ENCODE results near the gene FAM200B. TPM values are rescaled to one million over a fixed set of nuclear protein-coding genes. Genes with fewer than 3 reads are reported as not detected.

FAM200B gene
- total RNA-seq, 3 donors from 2014 or later (not counting 1 experiment from before 2014, with no cell fraction given), result 14.3 to 15.6 (median 14.5) TPM

DNA sequence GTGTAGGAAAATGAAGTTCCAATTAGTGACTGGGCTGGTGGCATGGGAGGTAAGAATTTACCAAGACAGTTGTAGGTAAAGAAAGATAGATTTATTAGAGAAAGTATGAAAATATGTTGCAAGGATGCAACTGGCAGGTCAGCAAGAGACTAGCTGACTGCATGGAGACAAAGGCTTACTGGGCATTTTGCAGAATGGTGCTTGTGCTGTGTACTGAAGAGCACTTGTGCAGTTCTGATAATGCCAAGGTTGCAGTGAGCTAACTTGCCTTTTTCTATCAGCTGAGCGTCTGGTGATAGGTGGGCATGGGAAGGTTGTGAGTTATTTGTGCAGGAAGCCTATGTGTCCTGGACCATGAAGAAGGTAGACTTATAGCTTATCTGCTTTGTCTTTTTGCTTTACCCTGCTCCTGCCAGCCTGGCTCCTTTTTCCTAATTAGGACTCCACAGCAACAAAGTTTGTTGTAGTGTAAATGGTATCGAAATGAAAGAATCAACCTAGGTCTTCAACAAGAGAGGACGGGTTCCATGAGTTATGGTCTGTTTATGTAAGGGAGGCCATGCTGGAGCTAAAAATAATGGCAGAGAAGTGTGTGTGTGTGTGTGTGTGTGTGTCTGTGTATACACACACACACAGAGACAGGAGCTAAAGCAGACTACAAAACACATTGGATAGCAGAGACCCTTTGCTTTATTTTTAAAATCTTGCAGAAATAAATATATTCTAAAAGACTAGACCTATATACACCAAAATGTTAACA is 36.2 kb downstream of the FAM200B start:
- Mint-ChIP-seq H3K9me3 (no peaks in the 10 kb centered on the region), H3K36me3 (no peaks in the 10 kb centered on the region), H3K27ac (no peak overlapping the region), H3K4me1 (peaks cover 6 to 9% of the 10 kb centered on the region in 2 donors), H3K4me3 (no peak overlapping the region), H3K27me3 (ENCODE audit: low read depth in 2 of 2) (no peaks in the 10 kb centered on the region)
- H3K4me1 ChIP-seq (ENCODE audit: control insufficient read depth, insufficient read depth, low read length), result no peaks in the 10 kb centered on the region
- no peak overlapping the region for H3K4me3 ChIP-seq (ENCODE audit: low read length)
- 97% methylated on average over 3 of the region's 3 CpGs for WGBS (ENCODE audit: insufficient coverage)
- ATAC-seq (no peak), DNase-seq (no peak)
- intact Hi-C loops (cut with micrococcal nuclease), result no loop called here
- no peak overlapping the region for H3K27ac ChIP-seq (ENCODE audit: low read length)
- no peaks in the 10 kb centered on the region for H3K27me3 ChIP-seq (ENCODE audit: control insufficient read depth, insufficient read depth, low read length)
- no peaks in the 10 kb centered on the region for H3K36me3 ChIP-seq (ENCODE audit: control insufficient read depth, insufficient read depth, low read length)
- TF ChIP-seq, protein P1, sequence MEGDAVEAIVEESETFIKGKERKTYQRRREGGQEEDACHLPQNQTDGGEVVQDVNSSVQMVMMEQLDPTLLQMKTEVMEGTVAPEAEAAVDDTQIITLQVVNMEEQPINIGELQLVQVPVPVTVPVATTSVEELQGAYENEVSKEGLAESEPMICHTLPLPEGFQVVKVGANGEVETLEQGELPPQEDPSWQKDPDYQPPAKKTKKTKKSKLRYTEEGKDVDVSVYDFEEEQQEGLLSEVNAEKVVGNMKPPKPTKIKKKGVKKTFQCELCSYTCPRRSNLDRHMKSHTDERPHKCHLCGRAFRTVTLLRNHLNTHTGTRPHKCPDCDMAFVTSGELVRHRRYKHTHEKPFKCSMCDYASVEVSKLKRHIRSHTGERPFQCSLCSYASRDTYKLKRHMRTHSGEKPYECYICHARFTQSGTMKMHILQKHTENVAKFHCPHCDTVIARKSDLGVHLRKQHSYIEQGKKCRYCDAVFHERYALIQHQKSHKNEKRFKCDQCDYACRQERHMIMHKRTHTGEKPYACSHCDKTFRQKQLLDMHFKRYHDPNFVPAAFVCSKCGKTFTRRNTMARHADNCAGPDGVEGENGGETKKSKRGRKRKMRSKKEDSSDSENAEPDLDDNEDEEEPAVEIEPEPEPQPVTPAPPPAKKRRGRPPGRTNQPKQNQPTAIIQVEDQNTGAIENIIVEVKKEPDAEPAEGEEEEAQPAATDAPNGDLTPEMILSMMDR (IDR thresholded peaks at IDR 0.05), result no peak
- H3K9me3 ChIP-seq (ENCODE audit: control insufficient read depth, insufficient read depth, low read length), result no peaks in the 10 kb centered on the region

DNA sequence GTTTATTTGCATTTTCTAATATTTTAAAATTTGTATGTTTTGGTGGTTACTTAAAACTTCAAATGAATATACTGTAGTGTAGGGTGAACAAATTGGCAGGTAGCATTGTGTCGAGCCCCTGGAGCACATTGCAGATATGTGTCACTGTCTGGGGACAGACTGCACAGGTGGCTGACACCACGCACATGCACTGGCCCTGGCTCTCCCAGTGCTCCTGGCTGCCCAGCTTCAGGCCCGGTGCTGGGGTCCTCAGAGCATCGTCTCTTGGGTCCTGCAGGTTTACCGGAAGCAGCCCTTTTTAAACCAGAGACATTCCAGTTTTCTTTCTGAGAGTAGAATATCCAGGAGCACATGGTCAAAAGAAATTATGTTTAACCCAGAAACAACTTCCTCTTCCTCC is 36.8 kb downstream of the FAM200B start:
- Histone ChIP-seq H3K36me3 (ENCODE audit: control insufficient read depth, insufficient read depth, low read length) (no peaks in the 10 kb centered on the region), H3K27me3 (ENCODE audit: control insufficient read depth, insufficient read depth, low read length) (no peaks in the 10 kb centered on the region), H3K4me1 (ENCODE audit: control insufficient read depth, insufficient read depth, low read length) (no peaks in the 10 kb centered on the region), H3K4me3 (ENCODE audit: low read length) (no peak overlapping the region), H3K9me3 (ENCODE audit: control insufficient read depth, insufficient read depth, low read length) (no peaks in the 10 kb centered on the region), H3K27ac (ENCODE audit: low read length) (no peak overlapping the region)
- no peaks in the 10 kb centered on the region for H3K36me3 Mint-ChIP-seq
- 96% methylated on average over 5 of the region's 5 CpGs for WGBS (ENCODE audit: insufficient coverage)
- peaks cover 6 to 9% of the 10 kb centered on the region in 2 donors for H3K4me1 Mint-ChIP-seq
- no peak overlapping the region for H3K27ac Mint-ChIP-seq
- no peaks in the 10 kb centered on the region for H3K27me3 Mint-ChIP-seq (ENCODE audit: low read depth in 2 of 2)
- DNase-seq, result no peak
- no peak for ATAC-seq
- no peak overlapping the region for H3K4me3 Mint-ChIP-seq
- H3K9me3 Mint-ChIP-seq, result no peaks in the 10 kb centered on the region
- intact Hi-C loops (cut with micrococcal nuclease), result no loop called here
- TF ChIP-seq, protein P1 (IDR thresholded peaks at IDR 0.05), result no peak

DNA sequence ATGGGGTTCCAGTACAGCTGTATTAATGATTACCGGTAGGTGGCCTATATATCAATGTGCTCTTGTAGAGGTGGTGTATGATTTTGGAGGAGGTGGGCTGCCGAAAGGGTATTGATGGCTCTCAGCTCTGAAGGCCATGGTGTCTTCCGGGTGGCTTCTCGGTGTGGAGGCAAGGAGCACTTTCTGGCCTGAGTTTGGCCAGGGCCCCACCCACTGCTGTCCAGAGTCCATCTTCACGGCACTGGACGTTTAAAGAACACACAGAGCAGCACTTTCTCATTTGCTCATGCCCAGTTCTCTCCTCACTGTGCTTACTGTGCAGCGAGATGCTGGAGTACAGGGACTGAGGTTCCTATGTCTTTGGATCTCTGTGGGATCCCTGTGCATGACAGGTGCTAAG is 37.3 kb downstream of the FAM200B start:
- Mint-ChIP-seq H3K27ac (no peak overlapping the region), H3K27me3 (ENCODE audit: low read depth in 2 of 2) (no peaks in the 10 kb centered on the region), H3K4me3 (no peak overlapping the region), H3K36me3 (no peaks in the 10 kb centered on the region), H3K4me1 (peaks cover 6 to 9% of the 10 kb centered on the region in 2 donors), H3K9me3 (no peaks in the 10 kb centered on the region)
- Histone ChIP-seq H3K9me3 (ENCODE audit: control insufficient read depth, insufficient read depth, low read length) (no peaks in the 10 kb centered on the region), H3K36me3 (ENCODE audit: control insufficient read depth, insufficient read depth, low read length) (no peaks in the 10 kb centered on the region), H3K4me1 (ENCODE audit: control insufficient read depth, insufficient read depth, low read length) (no peaks in the 10 kb centered on the region), H3K27ac (ENCODE audit: low read length) (no peak overlapping the region), H3K4me3 (ENCODE audit: low read length) (no peak overlapping the region), H3K27me3 (ENCODE audit: control insufficient read depth, insufficient read depth, low read length) (no peaks in the 10 kb centered on the region)
- ATAC-seq (no peak), DNase-seq (no peak)
- WGBS (ENCODE audit: insufficient coverage), result 93% methylated on average over 7 of the region's 7 CpGs
- TF ChIP-seq, protein P1 (IDR thresholded peaks at IDR 0.05), result no peak
- intact Hi-C loops (cut with micrococcal nuclease), result no loop called here

DNA sequence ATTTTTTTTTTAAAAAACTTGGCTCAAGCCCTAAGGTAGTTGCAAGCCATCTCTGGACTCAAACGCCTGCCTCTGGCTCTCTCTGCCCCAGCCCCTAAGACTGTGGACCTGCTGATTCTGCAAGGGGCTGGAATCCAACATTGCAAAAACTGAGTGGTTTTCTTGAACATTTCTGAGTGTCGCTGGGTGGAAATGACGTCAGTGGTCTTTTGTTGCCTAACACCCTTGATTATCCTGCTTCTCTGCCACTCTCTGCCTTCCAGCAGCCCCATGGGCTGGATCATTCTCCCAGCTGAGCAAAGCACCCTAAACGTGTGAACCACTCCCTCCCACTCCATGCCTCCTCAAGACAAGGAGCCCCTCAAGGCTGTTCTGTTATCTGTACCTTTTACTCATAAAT is 37.9 kb downstream of the FAM200B start:
- Mint-ChIP-seq H3K27me3 (ENCODE audit: low read depth in 2 of 2) (no peaks in the 10 kb centered on the region), H3K9me3 (no peaks in the 10 kb centered on the region), H3K4me3 (no peak overlapping the region), H3K4me1 (peaks cover 4 to 5% of the 10 kb centered on the region in 2 donors), H3K36me3 (no peaks in the 10 kb centered on the region), H3K27ac (no peak overlapping the region)
- TF ChIP-seq, protein P1 (IDR thresholded peaks at IDR 0.05), result no peak
- no peak for DNase-seq
- WGBS (ENCODE audit: insufficient coverage), result 86% methylated on average over 4 of the region's 4 CpGs
- H3K36me3 ChIP-seq (ENCODE audit: control insufficient read depth, insufficient read depth, low read length), result no peaks in the 10 kb centered on the region
- H3K4me3 ChIP-seq (ENCODE audit: low read length), result no peak overlapping the region
- no peak overlapping the region for H3K27ac ChIP-seq (ENCODE audit: low read length)
- H3K9me3 ChIP-seq (ENCODE audit: control insufficient read depth, insufficient read depth, low read length), result no peaks in the 10 kb centered on the region
- H3K27me3 ChIP-seq (ENCODE audit: control insufficient read depth, insufficient read depth, low read length), result no peaks in the 10 kb centered on the region
- no peaks in the 10 kb centered on the region for H3K4me1 ChIP-seq (ENCODE audit: control insufficient read depth, insufficient read depth, low read length)
- no peak for ATAC-seq
- intact Hi-C loops (cut with micrococcal nuclease), result no loop called here
